Hepatocyte (in vitro differentiated cells): Measurements from ENCODE around the gene C1orf232. TPM values are rescaled to one million over a fixed set of nuclear protein-coding genes. Genes with fewer than 3 reads are reported as not detected.

Source experiments
- DNase-seq: peaks from one replicate; pipeline ENCODE4 v3.0.0-alpha.2; 2016; ENCODE audit warnings: low spot score
- H2AFZ ChIP-seq: fragments of 200-600 bp; sonication (generic); 2 replicates; pipeline ENCODE4 v1.6.0; 2016; ENCODE audit warnings: antibody characterized with exemption, mild to moderate bottlenecking
- H3K27ac ChIP-seq: fragments of 200-600 bp; sonication (generic); 2 replicates; pipeline ENCODE4 v1.5.1; 2016; ENCODE audit warnings: mild to moderate bottlenecking
- H3K27me3 ChIP-seq: fragments of 200-600 bp; sonication (generic); 2 replicates; pipeline ENCODE4 v1.6.1; 2016
- H3K36me3 ChIP-seq: fragments of 200-600 bp; sonication (generic); replicated peaks from 2 replicates; pipeline ENCODE4 v1.5.1; 2016; ENCODE audit warnings: low read depth; ENCODE audit not compliant: insufficient read depth
- H3K4me1 ChIP-seq: fragments of 200-600 bp; sonication (generic); 2 replicates; pipeline ENCODE4 v1.5.1; 2016; ENCODE audit warnings: mild to moderate bottlenecking, moderate library complexity; ENCODE audit not compliant: insufficient read depth
- H3K4me2 ChIP-seq: fragments of 200-600 bp; sonication (generic); 2 replicates; pipeline ENCODE4 v1.6.0; 2016
- H3K4me3 ChIP-seq: fragments of 200-600 bp; sonication (generic); 2 replicates; pipeline ENCODE4 v1.5.1; 2016; ENCODE audit warnings: mild to moderate bottlenecking
- H3K79me2 ChIP-seq: fragments of 200-600 bp; sonication (generic); 2 replicates; pipeline ENCODE4 v1.6.0; 2017; ENCODE audit warnings: mild to moderate bottlenecking
- H3K9me2 ChIP-seq: fragments of 200-600 bp; sonication (generic); replicated peaks from 2 replicates; pipeline ENCODE4 v1.6.0; 2017; ENCODE audit warnings: mild to moderate bottlenecking; ENCODE audit not compliant: insufficient read depth
- H3K9me3 ChIP-seq: fragments of 200-600 bp; sonication (generic); 2 replicates; pipeline ENCODE4 v1.5.1; 2016; ENCODE audit warnings: low read depth, mild to moderate bottlenecking
- H4K20me1 ChIP-seq: fragments of 200-600 bp; sonication (generic); 2 replicates; pipeline ENCODE4 v1.6.0; 2016; ENCODE audit warnings: mild to moderate bottlenecking; ENCODE audit not compliant: insufficient read depth, poor library complexity, severe bottlenecking
- CTCF ChIP-seq: fragments of 200-600 bp; sonication (generic); IDR thresholded peaks from 2 replicates; pipeline ENCODE4 v1.5.1; 2016; ENCODE audit warnings: antibody characterized with exemption, mild to moderate bottlenecking; ENCODE audit not compliant: poor library complexity
- EZH2 ChIP-seq: fragments of 200-600 bp; sonication (generic); IDR thresholded peaks from 2 replicates; pipeline ENCODE4 v1.6.1; 2016; ENCODE audit warnings: antibody characterized with exemption, mild to moderate bottlenecking, borderline replicate concordance
- EZH2phosphoT487 ChIP-seq: fragments of 200-600 bp; sonication (generic); IDR thresholded peaks from one replicate; pipeline ENCODE4 v1.6.1; 2018; ENCODE audit warnings: antibody characterized with exemption, mild to moderate bottlenecking, low read depth, moderate library complexity; ENCODE audit not compliant: unreplicated experiment, severe bottlenecking
- WGBS: methylation state at CpG from one replicate; pipeline ENCODE4 v1.1.6; 2016; ENCODE audit warnings: low lambda C conversion rate; ENCODE audit errors: missing lambda C conversion rate; 5-methylcytosine and 5-hydroxymethylcytosine counted together
- polyA plus RNA-seq: library from polyadenylated mRNA; unstranded; fragments of >200 nt; fragmentation: Nextera tagmentation; extraction: Ambion mirVana; gene quantifications from 2 replicates; pipeline ENCODE4 v1.2.1, GENCODE V29; 2016
- total RNA-seq: library from RNA; depleted of rRNA; stranded (reverse); fragments of >200 nt; gene quantifications from 2 replicates; pipeline ENCODE4 v1.2.3, GENCODE V29; 2014

C1orf232 gene
- total and polyA plus RNA-seq, 2 experiments from 2014 or later, result not detected

GRCh38 chr1:26138974-26139558, 29.7 kb downstream of the C1orf232 start:
- 59% methylated on average over 3 of the region's 3 CpGs for WGBS

GRCh38 chr1:26134466-26134865, 34.3 kb downstream of the C1orf232 start:
- Histone ChIP-seq H3K9me3 (no peaks in the 10 kb centered on the region), H3K36me3 (no peaks in the 10 kb centered on the region), H3K79me2 (no peaks in the 10 kb centered on the region), H3K27me3 (no peaks in the 10 kb centered on the region), H3K4me3 (no peak overlapping the region), H3K9me2 (no peaks in the 10 kb centered on the region), H3K4me2 (no peak overlapping the region), H4K20me1 (no peaks in the 10 kb centered on the region), H3K27ac (no peak overlapping the region), H2AFZ (no peak overlapping the region), H3K4me1 (no peaks in the 10 kb centered on the region)
- DNase-seq, result no peak
- TF ChIP-seq EZH2, result no peak
- TF ChIP-seq CTCF, result no peak
- no peak for TF ChIP-seq EZH2phosphoT487
- WGBS, result 88% methylated on average over 3 of the region's 3 CpGs

More at GRCh38 chr1:26138974-26139558, 29.7 kb downstream of the C1orf232 start:
- no peaks in the 10 kb centered on the region for H3K36me3 ChIP-seq
- no peak overlapping the region for H3K4me2 ChIP-seq
- H3K9me3 ChIP-seq, result no peaks in the 10 kb centered on the region
- no peak overlapping the region for H3K27ac ChIP-seq
- no peaks in the 10 kb centered on the region for H3K27me3 ChIP-seq
- no peak overlapping the region for H3K4me3 ChIP-seq
- H2AFZ ChIP-seq, result no peak overlapping the region
- TF ChIP-seq EZH2 (no peak), EZH2phosphoT487 (no peak), CTCF (no peak)
- no peak for DNase-seq
- H4K20me1 ChIP-seq, result no peaks in the 10 kb centered on the region
- no peaks in the 10 kb centered on the region for H3K79me2 ChIP-seq
- no peaks in the 10 kb centered on the region for H3K4me1 ChIP-seq
- no peaks in the 10 kb centered on the region for H3K9me2 ChIP-seq

GRCh38 chr1:26132834-26133167, 36.0 kb downstream of the C1orf232 start:
- TF ChIP-seq EZH2 (no peak), EZH2phosphoT487 (no peak), CTCF (no peak)
- Histone ChIP-seq H3K9me3 (no peaks in the 10 kb centered on the region), H3K27me3 (no peaks in the 10 kb centered on the region), H3K9me2 (no peaks in the 10 kb centered on the region), H2AFZ (no peak overlapping the region), H3K4me1 (no peaks in the 10 kb centered on the region), H4K20me1 (no peaks in the 10 kb centered on the region), H3K36me3 (no peaks in the 10 kb centered on the region), H3K4me2 (no peak overlapping the region), H3K79me2 (no peaks in the 10 kb centered on the region), H3K4me3 (no peak overlapping the region), H3K27ac (no peak overlapping the region)
- 97% methylated on average over 2 of the region's 2 CpGs for WGBS
- DNase-seq, result no peak
